ENCODE results near the gene HDGFL2. TPM values are rescaled to one million over a fixed set of nuclear protein-coding genes. Genes with fewer than 3 reads are reported as not detected.

The HDGFL2 gene
- total RNA-seq, 1 experiment from 2014 or later, result 108 TPM

- Histone ChIP-seq H3K9me3 (ENCODE audit: control insufficient read depth, low read depth, low read length) (no peaks in the 10 kb centered on the region), H3K27ac (ENCODE audit: insufficient read length, low read depth, low read length) (no peak overlapping the region), H2BK15ac (ENCODE audit: low read depth, low read length) (no peak overlapping the region), H3K4ac (ENCODE audit: low read depth, low read length) (no peak overlapping the region), H3K18ac (ENCODE audit: insufficient read length, low read depth, low read length) (no peak overlapping the region), H4K5ac (ENCODE audit: insufficient read length, low read depth, low read length) (no peak overlapping the region), H2BK120ac (ENCODE audit: low read depth, low read length, poor library complexity, severe bottlenecking) (no peak overlapping the region), H2AFZ (ENCODE audit: low read length) (no peak overlapping the region), H4K20me1 (ENCODE audit: control insufficient read depth, insufficient read depth, insufficient read length) (peaks cover 3% of the 10 kb centered on the region), H3K4me1 (ENCODE audit: insufficient read depth, low read length) (no peaks in the 10 kb centered on the region), H3K14ac (ENCODE audit: insufficient read depth, low read length) (no peak overlapping the region), H3K23me2 (ENCODE audit: insufficient read length, low read depth, low read length, poor library complexity, severe bottlenecking) (no peaks in the 10 kb centered on the region), H4K8ac (replicated peaks; ENCODE audit: insufficient read length, low read depth, low read length) (no peak overlapping the region), H2BK20ac (ENCODE audit: low read depth, low read length, poor library complexity, severe bottlenecking) (no peak overlapping the region), H3K23ac (ENCODE audit: insufficient read length, low read depth, low read length) (no peak overlapping the region), H3K27me3 (ENCODE audit: insufficient read depth, low read length) (no peaks in the 10 kb centered on the region), H4K91ac (ENCODE audit: insufficient read length, low read depth, low read length) (no peak overlapping the region), H3K56ac (ENCODE audit: insufficient read length, low read depth, low read length) (no peak overlapping the region), H3K79me1 (ENCODE audit: insufficient read depth, low read depth, low read length, poor library complexity, severe bottlenecking) (no peaks in the 10 kb centered on the region), H2BK12ac (ENCODE audit: insufficient read length, low read depth, low read length) (no peak overlapping the region), H2AK5ac (ENCODE audit: insufficient read length, low read length) (no peak overlapping the region), H3K9ac (ENCODE audit: extremely low read depth, insufficient read length, low read length) (no peak overlapping the region), H3K79me2 (ENCODE audit: insufficient read depth, low read length) (no peaks in the 10 kb centered on the region), H2BK5ac (ENCODE audit: insufficient read length, low read length) (no peak overlapping the region), H3K4me2 (ENCODE audit: insufficient read depth, insufficient read length, low read length) (no peak overlapping the region), H3T11ph (ENCODE audit: low read length) (no peak overlapping the region)
- H3K36me3 Mint-ChIP-seq (ENCODE audit: insufficient read depth in 1 of 3, low read depth in 3 of 3), result peaks cover 18 to 48% (median 43%) of the 10 kb centered on the region in 3 experiments; a peak in 6 of 7 replicates
- TF ChIP-seq CTCF (conservative IDR thresholded peaks at IDR 0.05), result no peak
- no peak for DNase-seq
- no CpG with 5 or more reads among the region's 18 CpGs for WGBS (ENCODE audit: extremely low coverage, insufficient read length, low lambda C conversion rate)
- H3K4me1 Mint-ChIP-seq, result no peaks in the 10 kb centered on the region
- no peak overlapping the region for H3K4me3 Mint-ChIP-seq
- no peak overlapping the region for H3K27ac Mint-ChIP-seq
- H3K9me3 Mint-ChIP-seq, result no peaks in the 10 kb centered on the region
- H3K27me3 Mint-ChIP-seq (ENCODE audit: low read depth), result no peaks in the 10 kb centered on the region
Observed at GRCh38 chr19:4496304-4496703, 24.2 kb downstream of the HDGFL2 start.

Data from H9 (cell line).